ENCODE results near the gene SENP2.

SENP2 gene

GRCh38 chr3:185653949-185654757, 68.1 kb downstream of the SENP2 start:
- TF ChIP-seq TCF12 (IDR thresholded peaks at IDR 0.05; ENCODE audit: low read depth) (no peak), REST (IDR thresholded peaks at IDR 0.05; ENCODE audit: low read depth) (no peak), YY1 (IDR thresholded peaks at IDR 0.05; ENCODE audit: low read depth) (no peak), FOXM1 (IDR thresholded peaks at IDR 0.05; ENCODE audit: borderline replicate concordance, low read depth) (no peak)

DNA sequence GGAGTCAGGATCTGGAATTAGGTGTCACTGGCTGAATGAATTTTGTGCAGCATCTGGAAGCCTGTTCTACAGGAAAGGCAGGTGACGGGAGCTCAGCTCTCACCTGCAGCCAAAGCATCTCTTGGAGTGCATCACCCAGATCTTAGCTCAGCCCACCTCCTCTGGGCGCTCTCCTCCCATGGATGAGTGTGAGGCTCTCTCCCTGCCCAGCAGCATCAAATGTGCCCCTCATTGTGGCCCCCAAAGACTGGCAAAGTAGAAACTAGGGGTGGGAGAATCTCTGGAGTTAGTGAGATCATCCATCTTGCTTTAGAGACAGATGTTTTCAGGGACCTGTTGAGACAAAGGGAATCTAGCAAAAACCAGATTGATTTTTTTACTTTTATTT, 68.7 kb downstream of the SENP2 start:
- no peak for TF ChIP-seq EGR1 (IDR thresholded peaks at IDR 0.05)

DNA sequence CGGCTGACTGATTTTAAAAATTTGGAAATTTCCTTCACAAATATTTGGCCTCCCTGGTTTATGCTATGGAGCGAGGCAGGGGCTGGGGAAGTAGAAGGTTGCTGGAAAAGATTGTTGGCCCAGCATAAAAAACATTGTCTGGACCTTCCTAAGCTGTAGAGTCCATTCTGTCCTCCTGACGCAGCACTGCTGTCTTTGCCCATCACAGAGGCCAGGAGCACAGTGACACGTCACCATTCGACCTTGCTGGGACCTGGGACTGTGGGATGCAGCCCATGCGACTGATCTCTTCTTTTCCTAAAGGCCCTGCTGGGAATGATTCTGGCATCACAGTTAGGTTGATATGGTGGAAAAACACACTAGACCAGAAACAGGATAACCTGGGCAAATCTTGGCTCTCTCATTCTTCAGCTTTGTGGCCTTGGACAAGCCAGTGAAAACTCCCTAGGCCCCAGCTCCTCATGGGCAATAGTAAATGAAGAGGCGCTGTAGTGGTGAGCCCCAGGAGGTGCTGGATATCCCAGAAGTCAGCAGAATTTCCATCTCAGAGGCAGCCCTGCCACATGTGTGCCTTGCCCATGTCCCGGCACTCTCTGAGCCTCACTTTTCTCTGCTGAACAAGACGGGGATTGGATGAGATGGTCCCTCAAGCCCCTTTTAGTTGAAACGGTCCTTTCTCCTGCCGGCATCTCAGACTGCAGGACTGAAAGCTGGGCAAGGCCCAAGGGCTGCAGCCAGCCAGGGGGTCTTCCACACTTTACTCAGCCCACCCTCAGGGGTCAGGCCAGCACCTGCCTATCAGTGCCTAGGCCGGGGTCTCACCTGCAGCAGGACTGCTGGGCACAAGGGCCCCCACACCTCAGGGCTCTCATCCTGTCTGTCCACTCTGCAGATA, 69.6 kb downstream of the SENP2 start:
- TF ChIP-seq TCF12 (IDR thresholded peaks at IDR 0.05; ENCODE audit: low read depth) (no peak), FOXM1 (IDR thresholded peaks at IDR 0.05; ENCODE audit: borderline replicate concordance, low read depth) (no peak), REST (IDR thresholded peaks at IDR 0.05; ENCODE audit: low read depth) (no peak), TEAD4 (IDR thresholded peaks at IDR 0.05) (no peak)
- TF ChIP-seq, protein P1, sequence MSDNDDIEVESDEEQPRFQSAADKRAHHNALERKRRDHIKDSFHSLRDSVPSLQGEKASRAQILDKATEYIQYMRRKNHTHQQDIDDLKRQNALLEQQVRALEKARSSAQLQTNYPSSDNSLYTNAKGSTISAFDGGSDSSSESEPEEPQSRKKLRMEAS (IDR thresholded peaks at IDR 0.05) = no peak

DNA sequence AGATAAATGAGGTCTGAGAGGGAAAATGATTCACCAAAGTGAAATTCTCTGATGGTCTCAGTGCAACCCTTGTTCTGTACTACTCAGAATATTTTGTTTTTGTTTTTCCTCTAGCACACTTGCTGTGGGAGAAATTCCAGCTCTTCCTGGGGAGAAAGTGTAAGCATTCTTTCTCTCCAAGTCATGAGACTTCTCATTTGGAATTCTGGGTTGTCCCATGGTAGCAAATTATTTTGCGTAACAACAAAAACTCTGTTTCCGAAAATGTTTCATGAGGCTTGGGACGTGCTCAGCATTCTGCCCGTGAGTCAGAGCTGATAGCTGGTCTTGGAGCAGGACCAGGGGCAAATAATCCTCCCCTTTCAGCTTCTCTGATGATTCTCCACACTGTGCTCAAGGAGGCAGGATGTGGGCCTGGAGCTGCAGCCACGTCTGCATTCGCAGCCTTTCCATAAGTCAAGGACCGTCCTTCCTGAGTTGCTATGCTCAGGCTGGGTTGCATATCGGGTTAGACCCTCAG, 70.3 kb downstream of the SENP2 start:
- no peak for TF ChIP-seq CREB1 (IDR thresholded peaks at IDR 0.05; ENCODE audit: low read depth)
- no peak for TF ChIP-seq CEBPB (IDR thresholded peaks at IDR 0.05)
- TF ChIP-seq EP300 (IDR thresholded peaks at IDR 0.05; ENCODE audit: borderline replicate concordance) = no peak
- no peak for TF ChIP-seq TEAD4 (IDR thresholded peaks at IDR 0.05)
- no peak for TF ChIP-seq RAD21 (IDR thresholded peaks at IDR 0.05; ENCODE audit: low read depth)
- TF ChIP-seq TCF12 (IDR thresholded peaks at IDR 0.05; ENCODE audit: low read depth) = no peak
- no peak for TF ChIP-seq NFIC (IDR thresholded peaks at IDR 0.05)
- TF ChIP-seq REST (IDR thresholded peaks at IDR 0.05; ENCODE audit: low read depth) = no peak

GRCh38 chr3:185657211-185657610, 71.1 kb downstream of the SENP2 start:
- TF ChIP-seq REST (IDR thresholded peaks at IDR 0.05; ENCODE audit: low read depth) (no peak), YY1 (IDR thresholded peaks at IDR 0.05; ENCODE audit: low read depth) (no peak)
- TF ChIP-seq, protein P2, sequence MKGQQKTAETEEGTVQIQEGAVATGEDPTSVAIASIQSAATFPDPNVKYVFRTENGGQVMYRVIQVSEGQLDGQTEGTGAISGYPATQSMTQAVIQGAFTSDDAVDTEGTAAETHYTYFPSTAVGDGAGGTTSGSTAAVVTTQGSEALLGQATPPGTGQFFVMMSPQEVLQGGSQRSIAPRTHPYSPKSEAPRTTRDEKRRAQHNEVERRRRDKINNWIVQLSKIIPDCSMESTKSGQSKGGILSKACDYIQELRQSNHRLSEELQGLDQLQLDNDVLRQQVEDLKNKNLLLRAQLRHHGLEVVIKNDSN (IDR thresholded peaks at IDR 0.05) = no peak

All from Ishikawa (cell line).